HCT116 (cell line): ENCODE results near the gene ARHGEF16. TPM values are rescaled to one million over a fixed set of nuclear protein-coding genes. Genes with fewer than 3 reads are reported as not detected.

Experiments
- ATAC-seq: fragments of 200-7000 bp; cut with Tn5 transposase; 2 replicates; pipeline ENCODE4 v1.9.1; 2020; ENCODE audit warnings: mild to moderate bottlenecking, moderate library complexity
- BruUV-seq: library from RNA; stranded (reverse); fragments of 400-500 nt; replicated peaks from 2 replicates; lab custom pipeline; 2021; lab: Mats Ljungman, UMichigan
- CTCF ChIA-PET: fragments of 300-600 bp; sonication (Branson Sonifier 250); formaldehyde crosslinking; loops from one replicate; lab custom pipeline; 2021; ENCODE audit warnings: antibody characterized with exemption; lab: Charles Lee
- POLR2A ChIA-PET: fragments of 300-600, 350-600 bp; sonication (Branson Sonifier 250); formaldehyde crosslinking; loops from one replicate; lab custom pipeline; 2021; ENCODE audit warnings: antibody characterized with exemption; lab: Charles Lee
- RAD21 ChIA-PET, 2 experiments: fragments of 300-600 bp; sonication (Branson Sonifier 250); formaldehyde crosslinking; loops; one replicate each; lab custom pipeline; 2023; ENCODE audit warnings: low total read pairs in 2 of 2; ENCODE audit not compliant: uncharacterized antibody in 2 of 2, unreplicated experiment in 2 of 2, low non-redundant PET in 1 of 2; lab: Charles Lee
- DNase-seq: peaks from one replicate; pipeline ENCODE4 v3.0.0-alpha.2; 2010; ENCODE audit warnings: low read depth, low spot score
- H2AFZ ChIP-seq: fragments of 200-600 bp; shearing (Covaris generic), sonication (generic); 2 replicates; pipeline ENCODE4 v1.6.1; 2017; ENCODE audit warnings: low read depth, mixed run types, mixed read lengths, antibody characterized with exemption, low read length; ENCODE audit not compliant: poor library complexity, severe bottlenecking
- H3K27ac ChIP-seq: 2 replicates; pipeline ENCODE4 v1.5.1; 2012; ENCODE audit warnings: low read depth, low read length
- H3K27me3 ChIP-seq: fragments of 200-600 bp; sonication (generic); 2 replicates; pipeline ENCODE4 v1.6.1; 2016; ENCODE audit warnings: mixed run types, low read length, mixed read lengths; ENCODE audit not compliant: insufficient read depth
- H3K36me3 ChIP-seq, 2 experiments: fragments of 200-500 bp in 1 of 2; fragments of 200-600 bp in 1 of 2; sonication (Bioruptor generic) in 1 of 2; sonication (generic) in 1 of 2; 2 replicates each; pipeline versions ENCODE4 v1.5.1 to v1.6.1; 2014 to 2016; ENCODE audit warnings: low read length in 2 of 2, inconsistent platforms in 1 of 2, mixed read lengths in 1 of 2, mixed run types in 1 of 2; ENCODE audit not compliant: insufficient read depth in 2 of 2, control insufficient read depth in 1 of 2
- H3K4me1 ChIP-seq, 2 experiments: fragments of 200-600 bp in 1 of 2; sonication (generic) in 1 of 2; 2 replicates each; pipeline versions ENCODE4 v1.5.1 to v1.6.1; 2012 to 2017; ENCODE audit warnings: low read length in 2 of 2, inconsistent platforms in 1 of 2, mild to moderate bottlenecking in 1 of 2, mixed read lengths in 1 of 2, mixed run types in 1 of 2, moderate library complexity in 1 of 2; ENCODE audit not compliant: insufficient read depth in 2 of 2, control insufficient read depth in 1 of 2
- H3K4me2 ChIP-seq: fragments of 200-600 bp; sonication (generic); 2 replicates; pipeline ENCODE4 v1.6.1; 2017; ENCODE audit warnings: mixed run types, low read length, mixed read lengths
- H3K4me3 ChIP-seq, 2 experiments: fragments of 200-600 bp in 1 of 2; sonication (generic) in 1 of 2; replicated peaks in 1 of 2; 2 replicates each; pipeline ENCODE4 v1.5.1; 2011 to 2016; ENCODE audit warnings: low read length in 2 of 2, control low read depth in 1 of 2, low read depth in 1 of 2, mild to moderate bottlenecking in 1 of 2, mixed read lengths in 1 of 2, mixed run types in 1 of 2
- H3K79me2 ChIP-seq: fragments of 200-600 bp; sonication (generic); 2 replicates; pipeline ENCODE4 v1.6.1; 2017; ENCODE audit warnings: mild to moderate bottlenecking, mixed run types, low read length, moderate library complexity, mixed read lengths; ENCODE audit not compliant: insufficient read depth
- H3K9ac ChIP-seq: fragments of 200-600 bp; sonication (generic); 2 replicates; pipeline ENCODE4 v1.6.1; 2016; ENCODE audit warnings: low read length, mixed read lengths
- H3K9me2 ChIP-seq: fragments of 200-600 bp; sonication (generic), shearing (Covaris generic); 2 replicates; pipeline ENCODE4 v1.6.1; 2017; ENCODE audit warnings: mixed run types, mild to moderate bottlenecking, moderate library complexity; ENCODE audit not compliant: insufficient read depth
- H3K9me3 ChIP-seq, 2 experiments: fragments of 200-500 bp in 1 of 2; fragments of 200-600 bp in 1 of 2; sonication (Bioruptor generic) in 1 of 2; sonication (generic) in 1 of 2; 2 replicates each; pipeline ENCODE4 v1.6.1; 2014 to 2017; ENCODE audit warnings: low read length in 2 of 2, mixed read lengths in 2 of 2, inconsistent platforms in 1 of 2, low read depth in 1 of 2, mild to moderate bottlenecking in 1 of 2, mixed run types in 1 of 2, moderate library complexity in 1 of 2; ENCODE audit not compliant: control insufficient read depth in 1 of 2, insufficient read depth in 1 of 2
- H4K20me1 ChIP-seq: fragments of 200-600 bp; sonication (generic), shearing (Covaris generic); 2 replicates; pipeline ENCODE4 v1.6.1; 2017; ENCODE audit warnings: mixed run types, mild to moderate bottlenecking, moderate library complexity; ENCODE audit not compliant: insufficient read depth
- CBX3 ChIP-seq: IDR thresholded peaks from 2 replicates; pipeline ENCODE4 v1.6.1; 2012; ENCODE audit warnings: low read depth
- CEBPB ChIP-seq: IDR thresholded peaks from 2 replicates; pipeline ENCODE4 v1.6.1; 2012; ENCODE audit warnings: low read depth
- EGR1 ChIP-seq: IDR thresholded peaks from 2 replicates; pipeline ENCODE4 v1.6.1; 2012; ENCODE audit warnings: low read depth
- ELF1 ChIP-seq: IDR thresholded peaks from 2 replicates; pipeline ENCODE4 v1.6.1; 2012; ENCODE audit warnings: low read depth, borderline replicate concordance
- JUND ChIP-seq: IDR thresholded peaks from 2 replicates; pipeline ENCODE4 v1.6.1; 2012
- POLR2A ChIP-seq: IDR thresholded peaks from 2 replicates; pipeline ENCODE4 v1.7.0; 2011; ENCODE audit warnings: borderline replicate concordance; ENCODE audit not compliant: insufficient read depth, insufficient read length; ENCODE audit errors: extremely low read depth
- RAD21 ChIP-seq: IDR thresholded peaks from 2 replicates; pipeline ENCODE4 v1.6.1; 2012; ENCODE audit warnings: low read depth, mild to moderate bottlenecking
- SIN3A ChIP-seq: IDR thresholded peaks from 2 replicates; pipeline ENCODE4 v1.6.1; 2012; ENCODE audit warnings: low read depth
- SRF ChIP-seq: IDR thresholded peaks from 2 replicates; pipeline ENCODE4 v1.6.1; 2012; ENCODE audit warnings: low read depth
- ZFX ChIP-seq: fragments of 450-650 bp; IDR thresholded peaks from 2 replicates; pipeline ENCODE4 v1.6.1; 2017
- intact Hi-C: fragments of 100-400 bp; cut with micrococcal nuclease; formaldehyde crosslinking; loops from 2 replicates; pipeline ENCODE4 v1.10.0; 2022
- total RNA-seq: library from RNA; stranded (reverse); gene quantifications from one replicate; pipeline ENCODE4 v1.2.1, GENCODE V29; 2021; ENCODE audit not compliant: unreplicated experiment
- TF ChIP-seq, protein P1 (sequence below): IDR thresholded peaks from 2 replicates; pipeline ENCODE4 v1.6.1; 2011; ENCODE audit warnings: mild to moderate bottlenecking, low read length, moderate library complexity; ENCODE audit not compliant: insufficient replicate concordance; ENCODE audit errors: extremely low read depth

ARHGEF16 gene
- total RNA-seq, 1 experiment from 2014 or later: 37.4 TPM

DNA sequence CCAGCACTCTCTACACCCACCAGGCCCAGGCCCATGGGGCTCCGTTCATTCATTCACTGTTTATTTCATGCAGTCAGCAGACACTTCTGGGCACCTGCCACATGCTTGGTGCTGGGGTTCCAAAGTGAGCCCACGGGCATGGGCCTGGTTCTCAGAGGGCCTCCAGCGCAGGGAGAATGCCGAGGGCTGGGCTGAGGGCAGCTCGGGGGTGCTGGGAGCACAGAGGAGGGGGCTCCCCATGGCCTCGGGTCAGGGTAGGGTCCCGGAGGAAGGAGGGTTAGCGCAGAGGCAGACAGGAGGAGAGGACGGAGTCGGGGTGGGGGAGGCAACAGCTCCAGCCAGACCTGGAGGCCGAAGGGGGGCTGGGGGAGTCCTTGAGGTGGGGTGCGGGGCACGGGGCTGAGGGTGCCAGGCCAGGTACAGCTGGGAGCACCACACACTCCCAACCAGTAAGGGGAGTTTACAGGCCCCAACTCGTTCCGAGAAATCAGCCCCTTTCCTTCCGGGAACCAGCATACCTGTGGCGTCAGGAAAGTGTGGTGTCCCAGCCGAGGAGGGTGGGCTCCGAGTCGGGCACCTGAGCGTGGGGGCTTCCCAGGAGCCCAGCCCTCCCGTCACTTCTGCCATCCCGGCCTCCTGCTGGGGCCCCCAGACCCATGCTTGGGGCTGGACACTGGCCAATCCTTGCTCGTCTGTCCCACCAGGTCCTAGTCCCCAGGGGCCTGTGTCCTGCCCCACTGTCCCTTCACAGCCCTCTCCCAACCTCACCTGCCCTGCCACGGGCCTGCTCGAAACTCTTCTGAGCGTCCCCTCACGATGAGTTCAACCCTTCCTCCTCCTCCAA is 10.8 kb downstream of the ARHGEF16 start:
- intact Hi-C loops: no loop called here
- DNase-seq: no peak
- Histone ChIP-seq H3K36me3 (no peaks in the 10 kb centered on the region), H3K9me3 (no peaks in the 10 kb centered on the region), H3K27ac (no peak overlapping the region), H3K4me3 (no peak overlapping the region), H2AFZ (no peak overlapping the region), H4K20me1 (no peaks in the 10 kb centered on the region), H3K79me2 (no peaks in the 10 kb centered on the region; the same call in 1 of the 2 replicates), H3K4me1 (peaks cover 4 to 9% of the 10 kb centered on the region in 2 experiments), H3K4me2 (no peak overlapping the region), H3K9me2 (no peaks in the 10 kb centered on the region), H3K27me3 (no peaks in the 10 kb centered on the region), H3K9ac (no peak overlapping the region)
- ChIA-PET RAD21 (no interaction called here), CTCF (no interaction called here), POLR2A (no interaction called here)
- TF ChIP-seq CBX3 (no peak), EGR1 (no peak), POLR2A (no peak), CEBPB (no peak), SRF (no peak), JUND (no peak), ELF1 (no peak), RAD21 (no peak), SIN3A (no peak), ZFX (no peak)
- TF ChIP-seq, protein P1, sequence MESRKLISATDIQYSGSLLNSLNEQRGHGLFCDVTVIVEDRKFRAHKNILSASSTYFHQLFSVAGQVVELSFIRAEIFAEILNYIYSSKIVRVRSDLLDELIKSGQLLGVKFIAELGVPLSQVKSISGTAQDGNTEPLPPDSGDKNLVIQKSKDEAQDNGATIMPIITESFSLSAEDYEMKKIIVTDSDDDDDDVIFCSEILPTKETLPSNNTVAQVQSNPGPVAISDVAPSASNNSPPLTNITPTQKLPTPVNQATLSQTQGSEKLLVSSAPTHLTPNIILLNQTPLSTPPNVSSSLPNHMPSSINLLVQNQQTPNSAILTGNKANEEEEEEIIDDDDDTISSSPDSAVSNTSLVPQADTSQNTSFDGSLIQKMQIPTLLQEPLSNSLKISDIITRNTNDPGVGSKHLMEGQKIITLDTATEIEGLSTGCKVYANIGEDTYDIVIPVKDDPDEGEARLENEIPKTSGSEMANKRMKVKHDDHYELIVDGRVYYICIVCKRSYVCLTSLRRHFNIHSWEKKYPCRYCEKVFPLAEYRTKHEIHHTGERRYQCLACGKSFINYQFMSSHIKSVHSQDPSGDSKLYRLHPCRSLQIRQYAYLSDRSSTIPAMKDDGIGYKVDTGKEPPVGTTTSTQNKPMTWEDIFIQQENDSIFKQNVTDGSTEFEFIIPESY: no peak
- ATAC-seq: no peak
- BruUV-seq: no TSS peak
